ENCODE measurements around the gene KCNQ4. TPM values are rescaled to one million over a fixed set of nuclear protein-coding genes. Genes with fewer than 3 reads are reported as not detected.

KCNQ4 gene
- total and polyA plus RNA-seq, 2 of the 13 experiments (the other 11 are each of a cell fraction or from before 2014, with no cell fraction given): 0.02 to 0.09 TPM

- no peaks in the 10 kb centered on the region for H3K79me2 ChIP-seq (ENCODE audit: insufficient read depth, low read length)
- no peak overlapping the region for H3K9ac ChIP-seq (ENCODE audit: insufficient read depth, low read depth, low read length)
- no TSS peak for BruUV-seq (replicated peaks)
- ChIA-PET CTCF (ENCODE audit: low intra/inter-chr PET ratio, low total read pairs) (no interaction called here), POLR2A (no interaction called here)
- no peaks in the 10 kb centered on the region for H4K20me1 ChIP-seq (ENCODE audit: insufficient read depth, low read length)
- H3K4me1 ChIP-seq (ENCODE audit: insufficient read depth, low read length): peaks cover 9% of the 10 kb centered on the region; the same call in 1 of the 2 replicates
- no peak for ATAC-seq
- H3K27me3 ChIP-seq (ENCODE audit: control insufficient read depth in 1 of 2, insufficient read depth in 2 of 2, low read length in 2 of 2): peaks cover 0 to 6% of the 10 kb centered on the region in 2 experiments; a peak in 1 of 5 replicates
- no peaks in the 10 kb centered on the region; the same call in 1 of the 2 replicates for H3K9me3 ChIP-seq (ENCODE audit: low read length)
- FAIRE-seq: no peak
- no peak overlapping the region for H3K4me2 ChIP-seq (ENCODE audit: low read depth, low read length)
- DNase-seq (ENCODE audit: low spot score): no peak
- H2AFZ ChIP-seq (ENCODE audit: low read length): no peak overlapping the region
- WGBS (ENCODE audit: low lambda C conversion rate): 72% methylated on average over 9 of the region's 15 CpGs
- H3K36me3 ChIP-seq (replicated peaks in 1 of 2; ENCODE audit: control insufficient read depth in 1 of 2, insufficient read depth in 2 of 2, low read length in 2 of 2): no peaks in the 10 kb centered on the region
- in situ Hi-C loops (cut with HindIII; ENCODE audit: extremely low pct_ligation_motif_present, low pct_unique_long_range_greater_than_20kb) (loop anchor here (10.0 kb wide), 1 partner anchor 214 kb away; no protein-coding TSS in a partner anchor), intact Hi-C loops (cut with micrococcal nuclease; ENCODE audit: unreplicated experiment) (no loop called here)
- H3K4me3 ChIP-seq (replicated peaks in 1 of 3; ENCODE audit: insufficient read depth in 1 of 3, low read depth in 2 of 3, low read length in 3 of 3): no peak overlapping the region
- no peak overlapping the region for H3K27ac ChIP-seq (ENCODE audit: extremely low read length, insufficient read depth, low read length)
- TF ChIP-seq DMTF1 (CRISPR knock-in tag; IDR thresholded peaks at IDR 0.05) (no peak), FUBP1 (CRISPR knock-in tag; IDR thresholded peaks at IDR 0.05; ENCODE audit: borderline replicate concordance) (no peak), TGIF2 (CRISPR knock-in tag; IDR thresholded peaks at IDR 0.05) (no peak), PRDM4 (CRISPR knock-in tag; IDR thresholded peaks at IDR 0.05; ENCODE audit: borderline replicate concordance) (no peak), MAFF (IDR thresholded peaks at IDR 0.05; ENCODE audit: low read depth, low read length) (no peak), ZNF503 (CRISPR knock-in tag; IDR thresholded peaks at IDR 0.05) (no peak), PAWR (CRISPR knock-in tag; IDR thresholded peaks at IDR 0.05; ENCODE audit: borderline replicate concordance) (no peak), MTF1 (CRISPR knock-in tag; IDR thresholded peaks at IDR 0.05) (no peak), HIC2 (CRISPR knock-in tag; IDR thresholded peaks at IDR 0.05; ENCODE audit: low read depth) (no peak)
These were observed 55.7 kb downstream of the KCNQ4 start for GRCh38 chr1:40838980-40839942.

All from HepG2 (cell line).